IMR-90 (cell line): ENCODE results near the gene FKBP14. TPM values are rescaled to one million over a fixed set of nuclear protein-coding genes. Genes with fewer than 3 reads are reported as not detected.

ENCODE experiments used
- ATAC-seq: fragments of 200-7000 bp; cut with Tn5 transposase; 2 replicates; pipeline ENCODE4 v1.9.1; 2020; ENCODE audit warnings: low read depth, mild to moderate bottlenecking, moderate library complexity
- BruUV-seq: library from RNA; stranded (reverse); fragments of 400-500 nt; replicated peaks from 2 replicates; lab custom pipeline; 2021; lab: Mats Ljungman, UMichigan
- CTCF ChIA-PET: fragments of 300-600 bp; formaldehyde crosslinking; extraction: SDS; loops from one replicate; lab custom pipeline; 2021; ENCODE audit warnings: antibody characterized with exemption; lab: Yijun Ruan, JAX
- POLR2A ChIA-PET: fragments of 300-600 bp; sonication (Branson Sonifier 250); formaldehyde crosslinking; loops from one replicate; lab custom pipeline; 2022; ENCODE audit warnings: antibody characterized with exemption; ENCODE audit not compliant: unreplicated experiment; lab: Charles Lee
- DNase-seq: peaks from one replicate; pipeline ENCODE4 v3.0.0; 2013
- H2AFZ ChIP-seq: replicated peaks from 2 replicates; pipeline ENCODE3; 2013; ENCODE audit warnings: low read length, mild to moderate bottlenecking; ENCODE audit not compliant: poor library complexity
- H2AK5ac ChIP-seq: 2 replicates; pipeline ENCODE4 v1.6.1; 2013; ENCODE audit warnings: low read depth, low read length, inconsistent platforms
- H2AK9ac ChIP-seq: replicated peaks from 2 replicates; pipeline ENCODE3; 2013; ENCODE audit warnings: mild to moderate bottlenecking, low read depth, low read length, moderate library complexity; ENCODE audit not compliant: poor library complexity
- H2BK120ac ChIP-seq: 2 replicates; pipeline ENCODE4 v1.6.1; 2013; ENCODE audit warnings: low read depth, low read length, inconsistent platforms
- H2BK15ac ChIP-seq: 3 replicates; pipeline ENCODE4 v1.6.1; 2013; ENCODE audit warnings: low read depth, low read length, inconsistent platforms
- H2BK20ac ChIP-seq: 2 replicates; pipeline ENCODE4 v1.6.1; 2013; ENCODE audit warnings: low read depth, mild to moderate bottlenecking, inconsistent platforms, low read length, moderate library complexity
- H2BK5ac ChIP-seq: 2 replicates; pipeline ENCODE4 v1.6.1; 2013; ENCODE audit warnings: mild to moderate bottlenecking, low read depth, low read length, inconsistent platforms; ENCODE audit not compliant: poor library complexity, severe bottlenecking
- H3K14ac ChIP-seq: replicated peaks from 2 replicates; pipeline ENCODE4 v1.6.1; 2013; ENCODE audit warnings: low read depth, low read length, inconsistent platforms
- H3K18ac ChIP-seq: 2 replicates; pipeline ENCODE4 v1.6.1; 2013; ENCODE audit warnings: low read depth, low read length, control low read depth
- H3K23ac ChIP-seq: 2 replicates; pipeline ENCODE4 v1.6.1; 2013; ENCODE audit warnings: low read depth, low read length, inconsistent platforms
- H3K27ac ChIP-seq: 2 replicates; pipeline ENCODE4 v1.5.1; 2013; ENCODE audit warnings: mild to moderate bottlenecking, control low read depth, low read length; ENCODE audit not compliant: insufficient read depth
- H3K27me3 ChIP-seq: 2 replicates; pipeline ENCODE4 v1.6.1; 2013; ENCODE audit warnings: low read length; ENCODE audit not compliant: control insufficient read depth, insufficient read depth
- H3K36me3 ChIP-seq: 2 replicates; pipeline ENCODE4 v1.6.1; 2013; ENCODE audit warnings: low read length, mixed read lengths; ENCODE audit not compliant: control insufficient read depth, insufficient read depth
- H3K4ac ChIP-seq: 2 replicates; pipeline ENCODE4 v1.6.1; 2013; ENCODE audit warnings: low read depth, low read length, inconsistent platforms
- H3K4me1 ChIP-seq: 2 replicates; pipeline ENCODE4 v1.6.1; 2013; ENCODE audit warnings: low read length, mixed read lengths; ENCODE audit not compliant: control insufficient read depth, insufficient read depth
- H3K4me2 ChIP-seq: 2 replicates; pipeline ENCODE4 v1.6.1; 2013; ENCODE audit warnings: low read depth, mild to moderate bottlenecking, control low read depth, low read length, moderate library complexity
- H3K4me3 ChIP-seq: 2 replicates; pipeline ENCODE4 v1.5.1; 2013; ENCODE audit warnings: low read depth, mild to moderate bottlenecking, control low read depth, low read length, moderate library complexity; ENCODE audit not compliant: insufficient read depth
- H3K56ac ChIP-seq: 2 replicates; pipeline ENCODE4 v1.6.1; 2013; ENCODE audit warnings: low read length, inconsistent platforms; ENCODE audit not compliant: insufficient read depth; ENCODE audit errors: extremely low read depth
- H3K79me1 ChIP-seq, 2 experiments: 2 replicates each; pipeline ENCODE4 v1.6.1; 2013; ENCODE audit warnings: low read length in 2 of 2, inconsistent platforms in 1 of 2, low read depth in 1 of 2
- H3K9ac ChIP-seq: 2 replicates; pipeline ENCODE4 v1.6.1; 2013; ENCODE audit warnings: low read depth, low read length, control low read depth
- H3K9me1 ChIP-seq: 2 replicates; pipeline ENCODE4 v1.6.1; 2013; ENCODE audit warnings: low read length, inconsistent platforms; ENCODE audit not compliant: insufficient read depth
- H3K9me3 ChIP-seq: 2 replicates; pipeline ENCODE4 v1.6.1; 2013; ENCODE audit warnings: low read length; ENCODE audit not compliant: control insufficient read depth, insufficient read depth
- H4K20me1 ChIP-seq: 2 replicates; pipeline ENCODE4 v1.6.1; 2013; ENCODE audit warnings: low read length, inconsistent platforms; ENCODE audit not compliant: insufficient read depth
- H4K5ac ChIP-seq: 2 replicates; pipeline ENCODE4 v1.6.1; 2013; ENCODE audit warnings: mild to moderate bottlenecking, low read depth, low read length, control low read depth
- H4K8ac ChIP-seq, 2 experiments: 2 replicates each; pipeline ENCODE4 v1.6.1; 2013; ENCODE audit warnings: low read depth in 2 of 2, low read length in 2 of 2, control low read depth in 1 of 2, inconsistent platforms in 1 of 2
- H4K91ac ChIP-seq: 2 replicates; pipeline ENCODE4 v1.6.1; 2013; ENCODE audit warnings: low read depth, low read length, inconsistent platforms; ENCODE audit not compliant: insufficient read depth
- BHLHE40 ChIP-seq: fragments of 150-350 bp; IDR thresholded peaks from 2 replicates; pipeline ENCODE4 v1.6.1; 2016; ENCODE audit warnings: mild to moderate bottlenecking, low read depth, low read length
- CEBPB ChIP-seq: IDR thresholded peaks from 2 replicates; pipeline ENCODE4 v1.6.1; 2012; ENCODE audit warnings: low read depth, low read length, improper control_type of control experiment
- CHD1 ChIP-seq: IDR thresholded peaks from 2 replicates; pipeline ENCODE4 v1.6.1; 2012; ENCODE audit warnings: low read depth, low read length, improper control_type of control experiment
- CTCF ChIP-seq: conservative IDR thresholded peaks from 2 replicates; pipeline ENCODE4 v1.5.1; 2012; ENCODE audit warnings: mild to moderate bottlenecking, low read depth, low read length, improper control_type of control experiment
- ELK1 ChIP-seq: fragments of 150-350 bp; IDR thresholded peaks from 2 replicates; pipeline ENCODE4 v1.6.1; 2016; ENCODE audit warnings: low read depth, mild to moderate bottlenecking, low read length, moderate library complexity, borderline replicate concordance
- FOS ChIP-seq: fragments of 150-350 bp; IDR thresholded peaks from 2 replicates; pipeline ENCODE4 v1.6.1; 2016; ENCODE audit warnings: low read depth, low read length
- MAFK ChIP-seq: IDR thresholded peaks from 2 replicates; pipeline ENCODE4 v1.6.1; 2012; ENCODE audit warnings: low read depth, low read length, improper control_type of control experiment
- MAZ ChIP-seq: IDR thresholded peaks from 2 replicates; pipeline ENCODE4 v1.6.1; 2012; ENCODE audit warnings: low read depth, mild to moderate bottlenecking, low read length, improper control_type of control experiment, moderate library complexity, borderline replicate concordance
- MXI1 ChIP-seq: IDR thresholded peaks from 2 replicates; pipeline ENCODE4 v1.6.1; 2012; ENCODE audit warnings: low read depth, mild to moderate bottlenecking, low read length, moderate library complexity, borderline replicate concordance
- NFE2L2 ChIP-seq: fragments of 150-350 bp; IDR thresholded peaks from 2 replicates; pipeline ENCODE4 v1.6.1; 2016; ENCODE audit warnings: low read depth, mild to moderate bottlenecking, low read length
- POLR2A ChIP-seq: IDR thresholded peaks from 2 replicates; pipeline ENCODE4 v1.6.1; 2012; ENCODE audit warnings: mild to moderate bottlenecking, low read depth, low read length
- RAD21 ChIP-seq: IDR thresholded peaks from 2 replicates; pipeline ENCODE4 v1.6.1; 2012; ENCODE audit warnings: low read length, improper control_type of control experiment
- RCOR1 ChIP-seq: IDR thresholded peaks from 2 replicates; pipeline ENCODE4 v1.6.1; 2012; ENCODE audit warnings: mild to moderate bottlenecking, low read length, improper control_type of control experiment; ENCODE audit not compliant: insufficient replicate concordance
- RFX5 ChIP-seq: IDR thresholded peaks from 2 replicates; pipeline ENCODE4 v1.8.0; 2012; ENCODE audit warnings: low read depth, mild to moderate bottlenecking, low read length, moderate library complexity
- SMC3 ChIP-seq: fragments of 150-350 bp; IDR thresholded peaks from 2 replicates; pipeline ENCODE4 v1.6.1; 2016; ENCODE audit warnings: low read depth, mild to moderate bottlenecking, antibody characterized with exemption, low read length, moderate library complexity
- USF2 ChIP-seq: fragments of 150-350 bp; IDR thresholded peaks from 2 replicates; pipeline ENCODE4 v1.6.1; 2017; ENCODE audit warnings: mild to moderate bottlenecking, antibody characterized with exemption, low read length, low read depth
- WGBS, 2 experiments: methylation state at CpG; one replicate each; pipeline versions ENCODE4 v1.1.5 to v1.1.7; 2013; ENCODE audit warnings: missing lambda C conversion rate in 2 of 2; ENCODE audit not compliant: insufficient read length in 1 of 2; ENCODE audit errors: extremely low coverage in 2 of 2; 5-methylcytosine and 5-hydroxymethylcytosine counted together
- dilution Hi-C: fragments of 300-500 bp; cut with HindIII; formaldehyde crosslinking; loops from one replicate; pipeline ENCODE4 v1.14.3; 2018; ENCODE audit warnings: low sequenced_read_pairs; ENCODE audit not compliant: unreplicated experiment
- in situ Hi-C: fragments of 300-500 bp; cut with MboI; formaldehyde crosslinking; loops from 3 replicates; pipeline ENCODE4 v1.14.3; 2019; ENCODE audit warnings: low sequenced_read_pairs, inconsistent platforms, mixed read lengths
- intact Hi-C: fragments of 100-400 bp; cut with micrococcal nuclease; formaldehyde crosslinking; loops from 2 replicates; pipeline ENCODE4 v1.10.0; 2022
- polyA plus RNA-seq, 3 experiments: library from polyadenylated mRNA; depleted of rRNA; stranded (reverse); fragments of >200 nt; gene quantifications; 2 replicates each; pipeline ENCODE4 v1.2.3, GENCODE V29; 2012; ENCODE audit warnings: low replicate concordance in 1 of 3
- total RNA-seq: library from RNA; depleted of rRNA; stranded (reverse); fragments of >200 nt; gene quantifications from 2 replicates; pipeline ENCODE4 v1.2.3, GENCODE V29; 2012

FKBP14 gene
- total and polyA plus RNA-seq, 2 of the 4 experiments (the other 2 are of a cell fraction), result 26.3 to 27.1 TPM

GRCh38 chr7:30072735-30073134, 46.2 kb upstream of the FKBP14 start:
- no peak overlapping the region for H3K14ac ChIP-seq
- no peaks in the 10 kb centered on the region for H3K27me3 ChIP-seq
- H3K36me3 ChIP-seq, result peaks cover 8% of the 10 kb centered on the region; the same call in 1 of the 2 replicates
- dilution Hi-C loops, result no loop called here
- peaks cover 2% of the 10 kb centered on the region for H3K9me1 ChIP-seq
- H4K91ac ChIP-seq, result no peak overlapping the region
- CTCF ChIA-PET, result no interaction called here
- no peak for ATAC-seq
- no peak overlapping the region for H3K4ac ChIP-seq
- no peak overlapping the region for H3K27ac ChIP-seq
- H3K56ac ChIP-seq, result no peak overlapping the region
- H3K4me1 ChIP-seq, result peaks cover 5% of the 10 kb centered on the region
- DNase-seq, result no peak
- in situ Hi-C loops, result loop anchor here (10.0 to 25.0 kb wide), 2 partner anchors 198 to 335 kb away; no protein-coding TSS in a partner anchor
- intact Hi-C loops, result no loop called here
- WGBS, 2 experiments, result no CpG with 5 or more reads among the region's 1 CpG
- H2BK5ac ChIP-seq, result no peak overlapping the region
- no peak overlapping the region for H4K5ac ChIP-seq
- H2AK5ac ChIP-seq, result no peak overlapping the region
- H2BK15ac ChIP-seq, result no peak overlapping the region
- H2BK120ac ChIP-seq, result no peak overlapping the region
- H3K79me1 ChIP-seq, result peaks cover 0 to 3% of the 10 kb centered on the region in 2 experiments; a peak in 3 of 4 replicates
- no peaks in the 10 kb centered on the region for H3K9me3 ChIP-seq
- H3K18ac ChIP-seq, result no peak overlapping the region
- no peak overlapping the region for H4K8ac ChIP-seq
- H3K23ac ChIP-seq, result no peak overlapping the region
- TF ChIP-seq BHLHE40 (no peak), NFE2L2 (no peak), MAFK (no peak), CHD1 (no peak), RAD21 (no peak), SMC3 (no peak), MXI1 (no peak), FOS (no peak), RCOR1 (no peak), MAZ (no peak), ELK1 (no peak), USF2 (no peak), CTCF (no peak), CEBPB (no peak), POLR2A (no peak), RFX5 (no peak)
- no peak overlapping the region for H2AK9ac ChIP-seq
- H3K4me2 ChIP-seq, result no peak overlapping the region
- BruUV-seq, result no TSS peak
- no peak overlapping the region for H3K9ac ChIP-seq
- POLR2A ChIA-PET, result no interaction called here
- H3K4me3 ChIP-seq, result no peak overlapping the region
- no peak overlapping the region for H2BK20ac ChIP-seq
- H2AFZ ChIP-seq, result no peak overlapping the region
- no peaks in the 10 kb centered on the region; the same call in 1 of the 2 replicates for H4K20me1 ChIP-seq
